ENCODE results near the gene MPRIP.

- TF ChIP-seq POLR2A (IDR thresholded peaks at IDR 0.05) (no peak), CTCF (IDR thresholded peaks at IDR 0.05) (no peak)
Observed at GRCh38 chr17:17190188-17190587, 147.9 kb downstream of the MPRIP start.
